KOPT-K1 (cell line): ENCODE data around the gene DNASE1L2.

Experiments
- H3K27ac ChIP-seq: fragments of 200-600 bp; sonication (generic); 2 replicates; pipeline ENCODE4 v1.5.1; 2016; ENCODE audit warnings: antibody characterized with exemption, mild to moderate bottlenecking, low read depth, low read length; ENCODE audit not compliant: poor library complexity, severe bottlenecking
- H3K36me3 ChIP-seq: fragments of 200-600 bp; sonication (generic); 2 replicates; pipeline ENCODE4 v1.5.1; 2017; ENCODE audit warnings: antibody characterized with exemption, mild to moderate bottlenecking, low read length, moderate library complexity; ENCODE audit not compliant: insufficient read depth
- H3K9me3 ChIP-seq: fragments of 200-600 bp; sonication (generic); 2 replicates; pipeline ENCODE4 v1.5.1; 2017; ENCODE audit warnings: antibody characterized with exemption, low read length, mild to moderate bottlenecking; ENCODE audit not compliant: insufficient read depth, poor library complexity, severe bottlenecking

The DNASE1L2 gene

GRCh38 chr16:2209258-2210008 is 26.8 kb upstream of the DNASE1L2 start:
- Histone ChIP-seq H3K36me3 (peaks cover 60% of the 10 kb centered on the region), H3K27ac (no peak overlapping the region), H3K9me3 (no peaks in the 10 kb centered on the region)

- Histone ChIP-seq H3K27ac (no peak overlapping the region), H3K36me3 (peaks cover 60% of the 10 kb centered on the region), H3K9me3 (no peaks in the 10 kb centered on the region)
Observed at GRCh38 chr16:2210009-2210332, 26.3 kb upstream of the DNASE1L2 start.

GRCh38 chr16:2210386-2211365 is 25.6 kb upstream of the DNASE1L2 start, which contains the start of gene BRICD5:
BRICD5 (minus strand) TSS chr16:2210863; CDS start chr16:2210833, 30 bp downstream.
- H3K36me3 ChIP-seq = peaks cover 60% of the 10 kb centered on the region
- no peak within 1 kb of the TSS for H3K27ac ChIP-seq
- no peaks in the 10 kb centered on the region for H3K9me3 ChIP-seq

GRCh38 chr16:2211923-2212347 is 24.3 kb upstream of the DNASE1L2 start:
- Histone ChIP-seq H3K9me3 (no peaks in the 10 kb centered on the region), H3K36me3 (peaks cover 57% of the 10 kb centered on the region), H3K27ac (no peak overlapping the region)

GRCh38 chr16:2212362-2213324 is 23.6 kb upstream of the DNASE1L2 start:
- peaks cover 50% of the 10 kb centered on the region for H3K36me3 ChIP-seq
- H3K9me3 ChIP-seq = no peaks in the 10 kb centered on the region
- H3K27ac ChIP-seq = peak overlapping the region; percentile 77

GRCh38 chr16:2213817-2214718 is 22.2 kb upstream of the DNASE1L2 start:
- peaks cover 35% of the 10 kb centered on the region for H3K36me3 ChIP-seq
- peak overlapping the region; percentile 77 for H3K27ac ChIP-seq
- no peaks in the 10 kb centered on the region for H3K9me3 ChIP-seq

GRCh38 chr16:2214719-2214968 is 21.6 kb upstream of the DNASE1L2 start, which contains the start of gene PGP:
PGP (minus strand) TSS chr16:2214840; CDS start chr16:2214777, 63 bp downstream.
- peak within 1 kb of the TSS; percentile 90 for H3K27ac ChIP-seq
- peaks cover 30% of the 10 kb centered on the region for H3K36me3 ChIP-seq
- H3K9me3 ChIP-seq = no peaks in the 10 kb centered on the region

GRCh38 chr16:2216330-2216729 is 19.9 kb upstream of the DNASE1L2 start:
- Histone ChIP-seq H3K9me3 (no peaks in the 10 kb centered on the region), H3K27ac (no peak overlapping the region), H3K36me3 (peaks cover 17% of the 10 kb centered on the region)

- peaks cover 16% of the 10 kb centered on the region for H3K36me3 ChIP-seq
- no peaks in the 10 kb centered on the region for H3K9me3 ChIP-seq
- H3K27ac ChIP-seq = peak within 1 kb of the TSS; percentile 77
Observed at GRCh38 chr16:2223221-2223941, 12.9 kb upstream of the DNASE1L2 start, which contains the start of gene E4F1. E4F1 (plus strand) TSS chr16:2223591; CDS start chr16:2223614, 23 bp downstream.

GRCh38 chr16:2223942-2224486 is 12.2 kb upstream of the DNASE1L2 start:
- peaks cover 22% of the 10 kb centered on the region for H3K36me3 ChIP-seq
- no peaks in the 10 kb centered on the region for H3K9me3 ChIP-seq
- H3K27ac ChIP-seq = peak overlapping the region; percentile 77

- H3K9me3 ChIP-seq = no peaks in the 10 kb centered on the region
- no peak overlapping the region for H3K27ac ChIP-seq
- peaks cover 45% of the 10 kb centered on the region for H3K36me3 ChIP-seq
Observed at GRCh38 chr16:2226245-2226793, 9.9 kb upstream of the DNASE1L2 start.

GRCh38 chr16:2226918-2227317 is 9.3 kb upstream of the DNASE1L2 start:
- H3K27ac ChIP-seq = no peak overlapping the region
- H3K9me3 ChIP-seq = no peaks in the 10 kb centered on the region
- H3K36me3 ChIP-seq = peaks cover 51% of the 10 kb centered on the region
